ENCODE measurements around the gene CCDC159. TPM values are rescaled to one million over a fixed set of nuclear protein-coding genes. Genes with fewer than 3 reads are reported as not detected.

Gene CCDC159
- total and polyA plus RNA-seq, 2 of the 13 experiments (the other 11 are each of a cell fraction or from before 2014, with no cell fraction given) = 1.7 to 6.3 TPM

DNA sequence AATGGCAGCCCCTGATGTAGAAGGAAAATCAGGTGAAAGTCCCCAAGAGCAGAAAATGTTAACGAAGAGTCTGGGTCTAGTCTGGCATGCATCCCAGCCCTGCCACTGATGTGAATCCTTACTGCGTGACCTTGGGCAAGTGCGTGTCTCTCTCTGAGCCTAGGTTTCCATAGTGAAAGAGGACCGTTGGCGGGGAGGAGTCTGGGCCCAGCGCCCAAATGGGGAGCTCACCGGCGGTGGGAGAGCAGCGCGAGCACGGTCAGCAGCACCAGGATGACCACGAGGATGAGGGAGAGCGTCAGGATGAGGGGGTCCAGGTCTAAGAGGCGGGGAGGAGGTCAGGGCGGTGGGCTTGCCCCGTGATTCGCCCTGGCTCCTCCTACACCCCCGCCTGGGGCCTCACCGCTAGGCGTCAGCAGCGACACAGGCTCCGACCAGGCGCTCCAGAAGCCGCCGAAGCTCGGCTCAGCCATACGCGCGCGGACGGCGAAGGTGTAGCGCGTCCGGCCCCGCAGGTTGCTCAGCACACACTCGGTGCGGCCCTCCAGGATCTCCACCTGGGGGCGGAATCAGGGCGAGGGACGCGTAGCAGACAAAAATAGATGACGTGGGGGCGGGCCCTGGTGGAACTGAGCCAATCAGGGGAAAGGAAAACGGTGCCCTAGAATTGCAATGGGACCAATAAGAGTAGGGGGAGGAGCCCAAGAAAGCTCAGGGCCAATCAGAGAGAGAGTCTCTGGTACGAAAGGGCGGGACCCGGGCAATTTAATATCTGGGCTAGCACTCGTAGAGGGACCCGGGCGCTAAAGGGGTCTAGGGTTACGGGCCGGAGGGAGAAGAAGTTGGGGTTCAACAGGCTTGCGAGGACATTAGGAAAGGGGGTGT, 34.6 kb downstream of the CCDC159 start (continued):
- TF ChIP-seq, protein P1, sequence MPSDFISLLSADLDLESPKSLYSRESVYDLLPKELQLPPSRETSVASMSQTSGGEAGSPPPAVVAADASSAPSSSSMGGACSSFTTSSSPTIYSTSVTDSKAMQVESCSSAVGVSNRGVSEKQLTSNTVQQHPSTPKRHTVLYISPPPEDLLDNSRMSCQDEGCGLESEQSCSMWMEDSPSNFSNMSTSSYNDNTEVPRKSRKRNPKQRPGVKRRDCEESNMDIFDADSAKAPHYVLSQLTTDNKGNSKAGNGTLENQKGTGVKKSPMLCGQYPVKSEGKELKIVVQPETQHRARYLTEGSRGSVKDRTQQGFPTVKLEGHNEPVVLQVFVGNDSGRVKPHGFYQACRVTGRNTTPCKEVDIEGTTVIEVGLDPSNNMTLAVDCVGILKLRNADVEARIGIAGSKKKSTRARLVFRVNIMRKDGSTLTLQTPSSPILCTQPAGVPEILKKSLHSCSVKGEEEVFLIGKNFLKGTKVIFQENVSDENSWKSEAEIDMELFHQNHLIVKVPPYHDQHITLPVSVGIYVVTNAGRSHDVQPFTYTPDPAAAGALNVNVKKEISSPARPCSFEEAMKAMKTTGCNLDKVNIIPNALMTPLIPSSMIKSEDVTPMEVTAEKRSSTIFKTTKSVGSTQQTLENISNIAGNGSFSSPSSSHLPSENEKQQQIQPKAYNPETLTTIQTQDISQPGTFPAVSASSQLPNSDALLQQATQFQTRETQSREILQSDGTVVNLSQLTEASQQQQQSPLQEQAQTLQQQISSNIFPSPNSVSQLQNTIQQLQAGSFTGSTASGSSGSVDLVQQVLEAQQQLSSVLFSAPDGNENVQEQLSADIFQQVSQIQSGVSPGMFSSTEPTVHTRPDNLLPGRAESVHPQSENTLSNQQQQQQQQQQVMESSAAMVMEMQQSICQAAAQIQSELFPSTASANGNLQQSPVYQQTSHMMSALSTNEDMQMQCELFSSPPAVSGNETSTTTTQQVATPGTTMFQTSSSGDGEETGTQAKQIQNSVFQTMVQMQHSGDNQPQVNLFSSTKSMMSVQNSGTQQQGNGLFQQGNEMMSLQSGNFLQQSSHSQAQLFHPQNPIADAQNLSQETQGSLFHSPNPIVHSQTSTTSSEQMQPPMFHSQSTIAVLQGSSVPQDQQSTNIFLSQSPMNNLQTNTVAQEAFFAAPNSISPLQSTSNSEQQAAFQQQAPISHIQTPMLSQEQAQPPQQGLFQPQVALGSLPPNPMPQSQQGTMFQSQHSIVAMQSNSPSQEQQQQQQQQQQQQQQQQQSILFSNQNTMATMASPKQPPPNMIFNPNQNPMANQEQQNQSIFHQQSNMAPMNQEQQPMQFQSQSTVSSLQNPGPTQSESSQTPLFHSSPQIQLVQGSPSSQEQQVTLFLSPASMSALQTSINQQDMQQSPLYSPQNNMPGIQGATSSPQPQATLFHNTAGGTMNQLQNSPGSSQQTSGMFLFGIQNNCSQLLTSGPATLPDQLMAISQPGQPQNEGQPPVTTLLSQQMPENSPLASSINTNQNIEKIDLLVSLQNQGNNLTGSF (CRISPR knock-in tag; IDR thresholded peaks at IDR 0.05) = no peak
- TF ChIP-seq, protein P2, sequence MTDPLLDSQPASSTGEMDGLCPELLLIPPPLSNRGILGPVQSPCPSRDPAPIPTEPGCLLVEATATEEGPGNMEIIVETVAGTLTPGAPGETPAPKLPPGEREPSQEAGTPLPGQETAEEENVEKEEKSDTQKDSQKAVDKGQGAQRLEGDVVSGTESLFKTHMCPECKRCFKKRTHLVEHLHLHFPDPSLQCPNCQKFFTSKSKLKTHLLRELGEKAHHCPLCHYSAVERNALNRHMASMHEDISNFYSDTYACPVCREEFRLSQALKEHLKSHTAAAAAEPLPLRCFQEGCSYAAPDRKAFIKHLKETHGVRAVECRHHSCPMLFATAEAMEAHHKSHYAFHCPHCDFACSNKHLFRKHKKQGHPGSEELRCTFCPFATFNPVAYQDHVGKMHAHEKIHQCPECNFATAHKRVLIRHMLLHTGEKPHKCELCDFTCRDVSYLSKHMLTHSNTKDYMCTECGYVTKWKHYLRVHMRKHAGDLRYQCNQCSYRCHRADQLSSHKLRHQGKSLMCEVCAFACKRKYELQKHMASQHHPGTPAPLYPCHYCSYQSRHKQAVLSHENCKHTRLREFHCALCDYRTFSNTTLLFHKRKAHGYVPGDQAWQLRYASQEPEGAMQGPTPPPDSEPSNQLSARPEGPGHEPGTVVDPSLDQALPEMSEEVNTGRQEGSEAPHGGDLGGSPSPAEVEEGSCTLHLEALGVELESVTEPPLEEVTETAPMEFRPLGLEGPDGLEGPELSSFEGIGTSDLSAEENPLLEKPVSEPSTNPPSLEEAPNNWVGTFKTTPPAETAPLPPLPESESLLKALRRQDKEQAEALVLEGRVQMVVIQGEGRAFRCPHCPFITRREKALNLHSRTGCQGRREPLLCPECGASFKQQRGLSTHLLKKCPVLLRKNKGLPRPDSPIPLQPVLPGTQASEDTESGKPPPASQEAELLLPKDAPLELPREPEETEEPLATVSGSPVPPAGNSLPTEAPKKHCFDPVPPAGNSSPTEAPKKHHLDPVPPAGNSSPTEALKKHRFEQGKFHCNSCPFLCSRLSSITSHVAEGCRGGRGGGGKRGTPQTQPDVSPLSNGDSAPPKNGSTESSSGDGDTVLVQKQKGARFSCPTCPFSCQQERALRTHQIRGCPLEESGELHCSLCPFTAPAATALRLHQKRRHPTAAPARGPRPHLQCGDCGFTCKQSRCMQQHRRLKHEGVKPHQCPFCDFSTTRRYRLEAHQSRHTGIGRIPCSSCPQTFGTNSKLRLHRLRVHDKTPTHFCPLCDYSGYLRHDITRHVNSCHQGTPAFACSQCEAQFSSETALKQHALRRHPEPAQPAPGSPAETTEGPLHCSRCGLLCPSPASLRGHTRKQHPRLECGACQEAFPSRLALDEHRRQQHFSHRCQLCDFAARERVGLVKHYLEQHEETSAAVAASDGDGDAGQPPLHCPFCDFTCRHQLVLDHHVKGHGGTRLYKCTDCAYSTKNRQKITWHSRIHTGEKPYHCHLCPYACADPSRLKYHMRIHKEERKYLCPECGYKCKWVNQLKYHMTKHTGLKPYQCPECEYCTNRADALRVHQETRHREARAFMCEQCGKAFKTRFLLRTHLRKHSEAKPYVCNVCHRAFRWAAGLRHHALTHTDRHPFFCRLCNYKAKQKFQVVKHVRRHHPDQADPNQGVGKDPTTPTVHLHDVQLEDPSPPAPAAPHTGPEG (CRISPR knock-in tag; IDR thresholded peaks at IDR 0.05) = no peak
- TF ChIP-seq, protein P3, sequence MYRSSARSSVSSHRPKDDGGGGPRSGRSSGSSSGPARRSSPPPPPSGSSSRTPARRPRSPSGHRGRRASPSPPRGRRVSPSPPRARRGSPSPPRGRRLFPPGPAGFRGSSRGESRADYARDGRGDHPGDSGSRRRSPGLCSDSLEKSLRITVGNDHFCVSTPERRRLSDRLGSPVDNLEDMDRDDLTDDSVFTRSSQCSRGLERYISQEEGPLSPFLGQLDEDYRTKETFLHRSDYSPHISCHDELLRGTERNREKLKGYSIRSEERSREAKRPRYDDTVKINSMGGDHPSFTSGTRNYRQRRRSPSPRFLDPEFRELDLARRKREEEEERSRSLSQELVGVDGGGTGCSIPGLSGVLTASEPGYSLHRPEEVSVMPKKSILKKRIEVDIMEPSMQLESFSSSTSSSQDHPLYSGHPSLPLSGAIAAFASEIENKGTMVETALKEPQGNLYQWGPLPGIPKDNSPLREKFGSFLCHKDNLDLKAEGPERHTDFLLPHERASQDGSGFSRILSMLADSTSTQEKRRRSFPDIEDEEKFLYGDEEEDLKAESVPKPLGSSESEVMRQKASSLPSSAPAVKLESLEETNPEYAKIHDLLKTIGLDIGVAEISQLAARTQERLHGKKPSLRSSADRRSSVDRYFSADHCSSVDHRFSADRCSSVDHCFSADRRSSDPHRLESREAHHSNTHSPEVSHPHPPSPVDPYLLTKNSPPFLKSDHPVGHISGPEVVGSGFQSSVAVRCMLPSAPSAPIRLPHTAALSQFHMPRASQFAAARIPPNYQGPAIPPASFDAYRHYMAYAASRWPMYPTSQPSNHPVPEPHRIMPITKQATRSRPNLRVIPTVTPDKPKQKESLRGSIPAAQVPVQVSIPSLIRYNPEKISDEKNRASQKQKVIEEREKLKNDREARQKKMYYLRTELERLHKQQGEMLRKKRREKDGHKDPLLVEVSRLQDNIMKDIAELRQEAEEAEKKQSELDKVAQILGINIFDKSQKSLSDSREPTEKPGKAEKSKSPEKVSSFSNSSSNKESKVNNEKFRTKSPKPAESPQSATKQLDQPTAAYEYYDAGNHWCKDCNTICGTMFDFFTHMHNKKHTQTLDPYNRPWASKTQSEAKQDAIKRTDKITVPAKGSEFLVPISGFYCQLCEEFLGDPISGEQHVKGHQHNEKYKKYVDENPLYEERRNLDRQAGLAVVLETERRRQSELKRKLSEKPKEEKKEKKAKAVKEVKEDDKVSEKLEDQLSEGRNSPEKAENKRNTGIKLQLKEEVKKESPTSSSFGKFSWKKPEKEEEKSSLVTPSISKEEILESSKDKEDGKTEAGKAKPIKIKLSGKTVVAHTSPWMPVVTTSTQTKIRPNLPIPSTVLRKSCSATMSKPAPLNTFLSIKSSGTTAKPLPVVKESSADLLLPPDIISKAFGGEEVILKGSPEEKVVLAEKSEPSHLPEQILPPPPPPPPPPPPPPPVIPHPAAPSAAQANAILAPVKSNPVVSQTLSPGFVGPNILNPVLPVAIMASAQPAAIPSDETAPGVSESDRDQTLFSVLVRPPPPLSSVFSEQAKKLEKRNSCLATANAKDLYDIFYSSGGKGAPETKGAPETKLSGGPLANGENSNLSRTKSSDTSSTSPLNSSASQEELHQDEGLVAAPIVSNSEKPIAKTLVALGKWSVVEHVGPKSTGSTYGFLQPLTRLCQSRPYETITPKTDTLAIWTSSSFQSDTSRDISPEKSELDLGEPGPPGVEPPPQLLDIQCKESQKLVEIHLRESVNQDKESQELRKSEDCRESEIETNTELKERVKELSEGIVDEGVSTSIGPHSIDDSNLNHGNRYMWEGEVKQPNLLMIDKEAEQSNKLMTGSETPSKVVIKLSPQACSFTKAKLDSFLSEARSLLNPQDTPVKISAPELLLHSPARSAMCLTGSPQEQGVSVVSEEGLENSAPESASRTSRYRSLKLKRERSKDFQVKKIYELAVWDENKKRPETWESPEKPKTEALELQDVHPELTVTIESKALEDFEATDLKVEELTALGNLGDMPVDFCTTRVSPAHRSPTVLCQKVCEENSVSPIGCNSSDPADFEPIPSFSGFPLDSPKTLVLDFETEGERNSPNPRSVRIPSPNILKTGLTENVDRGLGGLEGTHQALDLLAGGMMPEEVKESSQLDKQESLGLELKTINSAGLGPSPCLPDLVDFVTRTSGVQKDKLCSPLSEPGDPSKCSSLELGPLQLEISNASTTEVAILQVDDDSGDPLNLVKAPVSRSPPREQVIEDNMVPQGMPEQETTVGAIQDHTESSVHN (CRISPR knock-in tag; IDR thresholded peaks at IDR 0.05) = no peak
- peak; percentile 50; the same call in 1 of the 2 replicates for TF ChIP-seq BCL6 (CRISPR knock-in tag; IDR thresholded peaks at IDR 0.05)
- TF ChIP-seq ZNF792 (CRISPR knock-in tag; IDR thresholded peaks at IDR 0.05) = peak; percentile 56
- TF ChIP-seq ARNTL (CRISPR knock-in tag; IDR thresholded peaks at IDR 0.05) = peak; percentile 69; the same call in 1 of the 2 replicates
